ENCODE measurements around the gene POLD3. TPM values are rescaled to one million over a fixed set of nuclear protein-coding genes. Genes with fewer than 3 reads are reported as not detected.

POLD3 gene
- total and polyA plus RNA-seq, 8 donors, result 4.7 to 85.7 (median 15.4) TPM

DNA sequence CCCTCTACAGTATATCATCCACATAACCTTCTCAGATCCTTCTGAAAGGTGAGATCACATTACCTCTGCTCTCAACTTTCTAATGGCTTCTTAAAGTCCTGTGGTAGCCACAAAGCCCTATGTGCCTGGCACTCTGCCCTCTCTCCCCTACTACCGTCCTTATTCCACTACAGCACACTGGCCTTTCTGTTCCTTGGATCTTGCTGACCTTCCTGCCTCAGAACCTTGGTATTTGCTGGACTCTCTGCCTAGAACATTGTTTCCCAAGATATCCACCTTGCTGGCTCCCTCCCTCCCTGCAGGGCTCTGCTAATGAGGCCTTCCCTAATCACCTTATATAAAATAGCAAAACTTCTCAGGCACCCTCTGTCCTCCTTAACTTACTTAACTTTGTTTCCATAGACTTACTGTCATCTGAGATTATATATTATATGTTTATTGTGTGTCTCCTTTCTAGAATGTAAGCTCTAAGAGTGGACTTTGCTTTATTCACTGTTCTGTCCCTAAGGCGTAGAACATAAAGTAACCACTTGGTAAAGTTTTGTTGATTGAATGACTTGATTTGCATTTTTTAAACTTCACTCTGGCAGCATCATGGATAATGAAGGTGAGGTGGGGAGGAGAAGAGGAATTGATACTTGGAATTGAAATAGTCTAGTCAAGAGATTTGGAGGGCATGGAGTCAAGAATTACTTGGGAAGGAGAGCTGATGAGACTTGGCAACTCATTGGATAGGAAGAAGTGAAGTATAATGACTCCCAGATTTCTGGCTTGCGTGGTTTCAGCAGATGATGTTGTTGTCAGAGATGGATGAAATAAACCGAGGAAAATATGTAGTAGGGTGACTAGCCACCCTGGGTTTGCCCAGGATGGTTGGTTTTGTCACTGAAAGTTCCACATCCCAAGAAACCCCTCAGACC, 10.5 kb downstream of the POLD3 start:
- H3K27me3 ChIP-seq, result no peaks in the 10 kb centered on the region
- no peaks in the 10 kb centered on the region for H3K9me3 ChIP-seq
- DNase-seq, result no peak
- TF ChIP-seq, protein P1, sequence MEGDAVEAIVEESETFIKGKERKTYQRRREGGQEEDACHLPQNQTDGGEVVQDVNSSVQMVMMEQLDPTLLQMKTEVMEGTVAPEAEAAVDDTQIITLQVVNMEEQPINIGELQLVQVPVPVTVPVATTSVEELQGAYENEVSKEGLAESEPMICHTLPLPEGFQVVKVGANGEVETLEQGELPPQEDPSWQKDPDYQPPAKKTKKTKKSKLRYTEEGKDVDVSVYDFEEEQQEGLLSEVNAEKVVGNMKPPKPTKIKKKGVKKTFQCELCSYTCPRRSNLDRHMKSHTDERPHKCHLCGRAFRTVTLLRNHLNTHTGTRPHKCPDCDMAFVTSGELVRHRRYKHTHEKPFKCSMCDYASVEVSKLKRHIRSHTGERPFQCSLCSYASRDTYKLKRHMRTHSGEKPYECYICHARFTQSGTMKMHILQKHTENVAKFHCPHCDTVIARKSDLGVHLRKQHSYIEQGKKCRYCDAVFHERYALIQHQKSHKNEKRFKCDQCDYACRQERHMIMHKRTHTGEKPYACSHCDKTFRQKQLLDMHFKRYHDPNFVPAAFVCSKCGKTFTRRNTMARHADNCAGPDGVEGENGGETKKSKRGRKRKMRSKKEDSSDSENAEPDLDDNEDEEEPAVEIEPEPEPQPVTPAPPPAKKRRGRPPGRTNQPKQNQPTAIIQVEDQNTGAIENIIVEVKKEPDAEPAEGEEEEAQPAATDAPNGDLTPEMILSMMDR (IDR thresholded peaks at IDR 0.05), result no peak
- TF ChIP-seq POLR2AphosphoS5 (IDR thresholded peaks at IDR 0.05) (no peak), EP300 (IDR thresholded peaks at IDR 0.05) (no peak), POLR2A (IDR thresholded peaks at IDR 0.05) (no peak)
- no peak overlapping the region for H3K4me3 ChIP-seq
- 84 to 97% (median 87%) methylated on average over 4 of the region's 4 CpGs for WGBS, 5 donors
- H3K36me3 ChIP-seq, result peaks cover 4 to 57% (median 52%) of the 10 kb centered on the region in 4 donors
- H3K4me1 ChIP-seq, result peaks cover 0 to 8% (median 2%) of the 10 kb centered on the region in 4 donors
- intact Hi-C loops (cut with DNase I; ENCODE audit: low total_unique reads), result no loop called here
- H3K27ac ChIP-seq, result peak overlapping the region in 1 of 5 donors; percentile 11

- Histone ChIP-seq H3K4me1 (peaks cover 0 to 8% (median 2%) of the 10 kb centered on the region in 4 donors), H3K9me3 (no peaks in the 10 kb centered on the region), H3K4me3 (no peak overlapping the region), H3K36me3 (peaks cover 4 to 55% (median 47%) of the 10 kb centered on the region in 4 donors), H3K27ac (peak overlapping the region in 1 of 5 donors; percentile 11), H3K27me3 (no peaks in the 10 kb centered on the region)
- no peak for DNase-seq
- intact Hi-C loops (cut with DNase I; ENCODE audit: low total_unique reads), result no loop called here
- TF ChIP-seq, protein P1 (IDR thresholded peaks at IDR 0.05), result no peak
- TF ChIP-seq POLR2AphosphoS5 (IDR thresholded peaks at IDR 0.05) (no peak), POLR2A (IDR thresholded peaks at IDR 0.05) (no peak), EP300 (IDR thresholded peaks at IDR 0.05) (no peak)
- 81 to 97% (median 94%) methylated on average over 1 of the region's 1 CpG for WGBS, 5 donors
Observed at GRCh38 chr11:74603845-74604244, 11.5 kb downstream of the POLD3 start.

- DNase-seq, result no peak
Observed at GRCh38 chr11:74604311-74604710, 11.9 kb downstream of the POLD3 start.

GRCh38 chr11:74605403-74605802, 13.0 kb downstream of the POLD3 start:
- Histone ChIP-seq H3K4me1 (peaks cover 0 to 8% (median 2%) of the 10 kb centered on the region in 4 donors), H3K9me3 (no peaks in the 10 kb centered on the region), H3K36me3 (peaks cover 4 to 46% (median 37%) of the 10 kb centered on the region in 4 donors), H3K4me3 (no peak overlapping the region), H3K27me3 (no peaks in the 10 kb centered on the region), H3K27ac (no peak overlapping the region)
- intact Hi-C loops (cut with DNase I; ENCODE audit: low total_unique reads), result no loop called here
- TF ChIP-seq POLR2A (IDR thresholded peaks at IDR 0.05), result no peak
- TF ChIP-seq, protein P1 (IDR thresholded peaks at IDR 0.05), result no peak
- TF ChIP-seq EP300 (IDR thresholded peaks at IDR 0.05), result no peak
- TF ChIP-seq POLR2AphosphoS5 (IDR thresholded peaks at IDR 0.05), result no peak
- WGBS, 5 donors, result 83 to 92% (median 86%) methylated on average over 5 of the region's 5 CpGs
- no peak for DNase-seq

More at GRCh38 chr11:74604311-74604710, 11.9 kb downstream of the POLD3 start:
- H3K9me3 ChIP-seq, result no peaks in the 10 kb centered on the region
- no peak overlapping the region for H3K27ac ChIP-seq
- no peak for TF ChIP-seq POLR2AphosphoS5 (IDR thresholded peaks at IDR 0.05)
- no peak for TF ChIP-seq POLR2A (IDR thresholded peaks at IDR 0.05)
- no peak for TF ChIP-seq EP300 (IDR thresholded peaks at IDR 0.05)
- TF ChIP-seq, protein P1 (IDR thresholded peaks at IDR 0.05), result no peak
- no peaks in the 10 kb centered on the region for H3K27me3 ChIP-seq
- H3K4me3 ChIP-seq, result no peak overlapping the region
- H3K4me1 ChIP-seq, result peaks cover 0 to 8% (median 2%) of the 10 kb centered on the region in 4 donors
- intact Hi-C loops (cut with DNase I; ENCODE audit: low total_unique reads), result no loop called here
- H3K36me3 ChIP-seq, result peaks cover 4 to 55% (median 44%) of the 10 kb centered on the region in 4 donors

All from stomach (tissue), 9 donors.